ENCODE data around the gene KCTD16.

DNA sequence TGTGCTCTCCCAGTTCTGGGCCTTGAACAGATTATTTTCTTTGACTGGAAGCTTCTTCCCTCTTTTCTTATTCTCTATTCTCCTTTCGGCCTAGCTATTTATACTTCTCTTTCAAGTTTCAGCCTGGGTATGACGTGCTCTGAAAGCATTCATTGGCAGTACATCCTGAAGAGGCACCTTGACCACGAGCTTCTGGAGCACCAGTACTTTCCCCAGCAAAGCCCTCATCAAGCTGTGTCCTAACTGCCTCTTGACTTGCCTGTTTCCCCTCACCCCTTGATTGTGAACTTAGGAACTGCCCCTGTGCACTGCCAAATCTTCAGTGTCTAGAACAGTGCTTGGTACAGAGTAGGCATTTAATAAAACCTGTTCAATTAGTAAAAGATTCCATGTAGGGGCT, 154.9 kb downstream of the KCTD16 start:
- TF ChIP-seq EZH2phosphoT487 (IDR thresholded peaks at IDR 0.05; ENCODE audit: unreplicated experiment) (no peak), POLR2AphosphoS5 (IDR thresholded peaks at IDR 0.05; ENCODE audit: low read depth) (no peak), JUNB (IDR thresholded peaks at IDR 0.05; ENCODE audit: unreplicated experiment) (no peak), STAT1 (IDR thresholded peaks at IDR 0.05; ENCODE audit: unreplicated experiment) (no peak), EZH2 (IDR thresholded peaks at IDR 0.05; ENCODE audit: low read depth, unreplicated experiment) (no peak), ZNF331 (CRISPR knock-in tag; IDR thresholded peaks at IDR 0.05; ENCODE audit: low read depth) (no peak)
- TF ChIP-seq, protein P1, sequence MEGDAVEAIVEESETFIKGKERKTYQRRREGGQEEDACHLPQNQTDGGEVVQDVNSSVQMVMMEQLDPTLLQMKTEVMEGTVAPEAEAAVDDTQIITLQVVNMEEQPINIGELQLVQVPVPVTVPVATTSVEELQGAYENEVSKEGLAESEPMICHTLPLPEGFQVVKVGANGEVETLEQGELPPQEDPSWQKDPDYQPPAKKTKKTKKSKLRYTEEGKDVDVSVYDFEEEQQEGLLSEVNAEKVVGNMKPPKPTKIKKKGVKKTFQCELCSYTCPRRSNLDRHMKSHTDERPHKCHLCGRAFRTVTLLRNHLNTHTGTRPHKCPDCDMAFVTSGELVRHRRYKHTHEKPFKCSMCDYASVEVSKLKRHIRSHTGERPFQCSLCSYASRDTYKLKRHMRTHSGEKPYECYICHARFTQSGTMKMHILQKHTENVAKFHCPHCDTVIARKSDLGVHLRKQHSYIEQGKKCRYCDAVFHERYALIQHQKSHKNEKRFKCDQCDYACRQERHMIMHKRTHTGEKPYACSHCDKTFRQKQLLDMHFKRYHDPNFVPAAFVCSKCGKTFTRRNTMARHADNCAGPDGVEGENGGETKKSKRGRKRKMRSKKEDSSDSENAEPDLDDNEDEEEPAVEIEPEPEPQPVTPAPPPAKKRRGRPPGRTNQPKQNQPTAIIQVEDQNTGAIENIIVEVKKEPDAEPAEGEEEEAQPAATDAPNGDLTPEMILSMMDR (conservative IDR thresholded peaks at IDR 0.05; ENCODE audit: low read depth in 2 of 2) = no peak
